ENCODE measurements around the gene AGPS. TPM values are rescaled to one million over a fixed set of nuclear protein-coding genes. Genes with fewer than 3 reads are reported as not detected.

The AGPS gene
- total RNA-seq, 2 donors from 2014 or later: 64.8 to 102 TPM

DNA sequence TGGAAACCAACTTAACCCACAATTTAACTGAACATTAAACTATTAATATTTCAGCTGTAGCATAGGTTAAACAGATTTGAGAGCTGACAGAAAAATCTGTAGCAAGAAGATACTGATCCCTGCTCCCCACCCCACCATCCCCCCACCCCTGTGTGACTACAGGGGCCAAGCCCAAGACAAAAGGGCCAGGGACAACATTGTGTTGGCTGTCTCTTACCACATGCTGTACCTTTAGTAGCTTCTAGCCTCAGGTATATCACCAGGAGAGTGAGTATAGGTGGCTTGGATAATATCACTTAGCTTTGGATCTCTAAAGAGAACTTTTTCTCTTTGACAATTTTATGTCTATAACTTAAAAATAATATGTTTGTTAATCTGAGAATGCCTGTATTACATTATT lies 140.7 kb downstream of the AGPS start:
- Histone ChIP-seq H3K36me3 (no peaks in the 10 kb centered on the region), H3K4me3 (no peak overlapping the region), H3K4me1 (no peaks in the 10 kb centered on the region), H3K9ac (ENCODE audit: low read depth in 2 of 2, low read length in 2 of 2) (no peak overlapping the region), H3K27ac (no peak overlapping the region), H3K9me3 (no peaks in the 10 kb centered on the region), H3K27me3 (no peaks in the 10 kb centered on the region)
- intact Hi-C loops (cut with DNase I): no loop called here
- DNase-seq: no peak
- TF ChIP-seq, protein P1, sequence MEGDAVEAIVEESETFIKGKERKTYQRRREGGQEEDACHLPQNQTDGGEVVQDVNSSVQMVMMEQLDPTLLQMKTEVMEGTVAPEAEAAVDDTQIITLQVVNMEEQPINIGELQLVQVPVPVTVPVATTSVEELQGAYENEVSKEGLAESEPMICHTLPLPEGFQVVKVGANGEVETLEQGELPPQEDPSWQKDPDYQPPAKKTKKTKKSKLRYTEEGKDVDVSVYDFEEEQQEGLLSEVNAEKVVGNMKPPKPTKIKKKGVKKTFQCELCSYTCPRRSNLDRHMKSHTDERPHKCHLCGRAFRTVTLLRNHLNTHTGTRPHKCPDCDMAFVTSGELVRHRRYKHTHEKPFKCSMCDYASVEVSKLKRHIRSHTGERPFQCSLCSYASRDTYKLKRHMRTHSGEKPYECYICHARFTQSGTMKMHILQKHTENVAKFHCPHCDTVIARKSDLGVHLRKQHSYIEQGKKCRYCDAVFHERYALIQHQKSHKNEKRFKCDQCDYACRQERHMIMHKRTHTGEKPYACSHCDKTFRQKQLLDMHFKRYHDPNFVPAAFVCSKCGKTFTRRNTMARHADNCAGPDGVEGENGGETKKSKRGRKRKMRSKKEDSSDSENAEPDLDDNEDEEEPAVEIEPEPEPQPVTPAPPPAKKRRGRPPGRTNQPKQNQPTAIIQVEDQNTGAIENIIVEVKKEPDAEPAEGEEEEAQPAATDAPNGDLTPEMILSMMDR (IDR thresholded peaks at IDR 0.05): no peak

DNA sequence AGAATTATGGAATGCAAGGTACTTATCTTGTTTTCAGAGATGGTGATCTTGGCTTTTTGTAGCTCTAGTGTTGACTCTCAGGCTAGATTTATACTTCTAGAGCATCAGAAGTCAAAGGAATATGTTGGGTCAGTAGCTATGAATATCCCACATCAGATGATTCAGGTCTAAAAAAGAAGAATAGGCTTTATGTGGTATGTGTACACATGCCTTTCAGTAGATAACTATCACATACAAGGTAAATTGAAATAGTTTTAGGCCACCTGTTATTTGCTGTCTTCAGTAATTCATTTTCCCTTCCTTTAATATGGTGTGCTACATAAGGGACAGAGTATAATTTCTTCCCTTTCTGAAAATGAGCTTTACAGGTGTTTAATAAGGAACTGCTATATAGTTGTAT lies 142.4 kb downstream of the AGPS start:
- Histone ChIP-seq H3K27me3 (no peaks in the 10 kb centered on the region), H3K27ac (no peak overlapping the region), H3K36me3 (no peaks in the 10 kb centered on the region), H3K9ac (ENCODE audit: low read depth in 2 of 2, low read length in 2 of 2) (no peak overlapping the region), H3K9me3 (no peaks in the 10 kb centered on the region), H3K4me1 (no peaks in the 10 kb centered on the region), H3K4me3 (no peak overlapping the region)
- TF ChIP-seq, protein P1 (IDR thresholded peaks at IDR 0.05): no peak
- intact Hi-C loops (cut with DNase I): no loop called here
- DNase-seq: no peak

DNA sequence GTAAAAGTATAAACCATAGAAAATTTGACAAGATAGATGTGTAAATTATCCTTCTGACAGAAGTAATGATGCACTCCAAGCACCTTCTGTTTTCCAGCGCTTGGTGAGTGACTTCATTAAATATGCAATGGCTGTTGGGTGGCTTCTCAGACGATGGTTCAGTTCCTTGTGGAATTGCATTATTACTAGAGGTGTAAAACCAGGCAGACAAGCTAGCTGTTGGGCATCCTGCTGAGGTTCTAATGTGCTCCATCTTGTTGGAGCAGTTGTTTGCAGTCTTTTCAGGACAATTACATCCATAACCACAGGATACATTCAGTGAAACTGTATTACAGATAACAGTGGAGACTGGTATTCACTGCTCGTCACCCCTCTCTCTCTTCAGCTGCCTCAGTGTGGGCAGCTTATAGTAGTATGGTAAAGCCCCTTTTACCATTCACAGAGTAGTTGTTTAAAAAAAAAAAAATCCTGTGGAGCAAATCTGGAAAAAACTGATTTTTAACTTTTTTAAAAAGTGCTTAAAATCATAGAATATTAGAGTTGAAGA lies 143.5 kb downstream of the AGPS start:
- no peaks in the 10 kb centered on the region for H3K27me3 ChIP-seq
- H3K4me1 ChIP-seq: no peaks in the 10 kb centered on the region
- no peak overlapping the region for H3K4me3 ChIP-seq
- H3K36me3 ChIP-seq: no peaks in the 10 kb centered on the region
- no peak for DNase-seq
- intact Hi-C loops (cut with DNase I): no loop called here
- H3K9ac ChIP-seq (ENCODE audit: low read depth in 2 of 2, low read length in 2 of 2): no peak overlapping the region
- no peaks in the 10 kb centered on the region for H3K9me3 ChIP-seq
- TF ChIP-seq, protein P1 (IDR thresholded peaks at IDR 0.05): no peak
- no peak overlapping the region for H3K27ac ChIP-seq

DNA sequence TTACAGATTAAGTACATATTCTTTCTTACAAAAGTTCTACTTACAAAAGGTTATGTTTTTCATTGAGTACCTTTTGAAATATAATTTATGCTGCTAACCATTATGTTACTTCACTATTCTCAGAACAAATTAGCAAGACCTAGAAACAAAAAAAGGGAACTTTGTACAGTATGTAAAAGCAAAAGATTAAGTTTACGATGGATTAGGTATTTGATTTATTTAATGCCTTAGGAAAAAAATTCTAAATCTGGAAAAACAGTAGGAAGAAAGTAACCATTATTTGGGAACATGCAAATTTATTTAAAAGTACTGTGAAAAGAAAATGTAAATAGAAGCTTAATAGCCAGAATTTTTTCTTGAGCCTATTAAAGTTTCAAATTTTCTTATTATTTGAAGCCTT lies 144.6 kb downstream of the AGPS start:
- H3K4me1 ChIP-seq: no peaks in the 10 kb centered on the region
- no peaks in the 10 kb centered on the region for H3K9me3 ChIP-seq
- DNase-seq: no peak
- no peak overlapping the region for H3K4me3 ChIP-seq
- H3K9ac ChIP-seq (ENCODE audit: low read depth in 2 of 2, low read length in 2 of 2): no peak overlapping the region
- no peak overlapping the region for H3K27ac ChIP-seq
- no peaks in the 10 kb centered on the region for H3K27me3 ChIP-seq
- TF ChIP-seq, protein P1 (IDR thresholded peaks at IDR 0.05): no peak
- intact Hi-C loops (cut with DNase I): no loop called here
- no peaks in the 10 kb centered on the region for H3K36me3 ChIP-seq

DNA sequence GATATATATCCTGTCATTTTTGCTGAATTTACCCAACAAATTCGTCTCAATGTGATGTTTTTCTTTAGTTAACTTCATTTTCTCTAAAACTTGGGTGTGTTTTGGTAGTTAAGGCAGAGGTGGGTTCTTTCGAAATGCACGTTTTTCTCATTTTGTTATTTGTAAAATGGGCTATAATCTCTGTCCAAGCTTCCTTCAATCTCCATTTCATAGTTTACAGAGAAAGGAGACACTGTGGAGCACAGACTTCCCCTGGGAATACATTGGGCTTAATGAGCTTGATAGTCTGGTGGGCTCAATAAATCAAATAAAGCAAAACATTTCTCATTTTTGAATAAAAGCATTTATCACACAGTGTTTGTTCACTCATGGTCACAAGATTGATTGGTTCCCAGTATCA lies 145.1 kb downstream of the AGPS start:
- TF ChIP-seq, protein P1 (IDR thresholded peaks at IDR 0.05): no peak
- intact Hi-C loops (cut with DNase I): no loop called here
- Histone ChIP-seq H3K9me3 (no peaks in the 10 kb centered on the region), H3K27me3 (no peaks in the 10 kb centered on the region), H3K36me3 (no peaks in the 10 kb centered on the region), H3K4me1 (no peaks in the 10 kb centered on the region), H3K4me3 (no peak overlapping the region), H3K27ac (no peak overlapping the region), H3K9ac (ENCODE audit: low read depth in 2 of 2, low read length in 2 of 2) (no peak overlapping the region)
- no peak for DNase-seq

Measured in colonic mucosa (tissue), 4 donors.